Measurements from ENCODE around the gene TUBGCP5. TPM values are rescaled to one million over a fixed set of nuclear protein-coding genes. Genes with fewer than 3 reads are reported as not detected.

TUBGCP5 gene
- total RNA-seq, 1 donor from 2014 or later: 26.2 TPM

DNA sequence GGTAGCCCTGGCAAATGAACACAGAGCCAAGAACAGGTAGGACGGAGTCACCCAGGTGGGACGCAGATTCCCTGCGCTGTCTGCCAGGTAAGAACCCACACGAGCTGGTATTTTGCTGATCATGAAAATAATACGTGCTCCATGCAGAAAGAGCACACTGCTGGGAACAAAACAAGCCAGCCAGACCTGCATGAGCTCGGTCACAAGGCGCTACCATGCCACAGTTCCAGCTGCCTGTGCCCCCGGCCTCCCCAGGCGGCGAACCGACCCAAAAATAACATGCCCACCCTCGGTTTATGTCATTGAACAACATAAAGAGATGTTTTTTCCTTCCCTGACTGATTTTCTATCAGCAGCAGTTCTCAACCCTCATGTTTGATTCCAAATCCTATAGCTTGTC, 85.0 kb downstream of the TUBGCP5 start:
- ATAC-seq (ENCODE audit: low read depth) (no peak), DNase-seq (no peak)
- TF ChIP-seq, protein P1, sequence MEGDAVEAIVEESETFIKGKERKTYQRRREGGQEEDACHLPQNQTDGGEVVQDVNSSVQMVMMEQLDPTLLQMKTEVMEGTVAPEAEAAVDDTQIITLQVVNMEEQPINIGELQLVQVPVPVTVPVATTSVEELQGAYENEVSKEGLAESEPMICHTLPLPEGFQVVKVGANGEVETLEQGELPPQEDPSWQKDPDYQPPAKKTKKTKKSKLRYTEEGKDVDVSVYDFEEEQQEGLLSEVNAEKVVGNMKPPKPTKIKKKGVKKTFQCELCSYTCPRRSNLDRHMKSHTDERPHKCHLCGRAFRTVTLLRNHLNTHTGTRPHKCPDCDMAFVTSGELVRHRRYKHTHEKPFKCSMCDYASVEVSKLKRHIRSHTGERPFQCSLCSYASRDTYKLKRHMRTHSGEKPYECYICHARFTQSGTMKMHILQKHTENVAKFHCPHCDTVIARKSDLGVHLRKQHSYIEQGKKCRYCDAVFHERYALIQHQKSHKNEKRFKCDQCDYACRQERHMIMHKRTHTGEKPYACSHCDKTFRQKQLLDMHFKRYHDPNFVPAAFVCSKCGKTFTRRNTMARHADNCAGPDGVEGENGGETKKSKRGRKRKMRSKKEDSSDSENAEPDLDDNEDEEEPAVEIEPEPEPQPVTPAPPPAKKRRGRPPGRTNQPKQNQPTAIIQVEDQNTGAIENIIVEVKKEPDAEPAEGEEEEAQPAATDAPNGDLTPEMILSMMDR (IDR thresholded peaks at IDR 0.05): no peak
- H3K27ac Mint-ChIP-seq: no peak overlapping the region
- POLR2A ChIA-PET: no interaction called here
- H3K4me1 Mint-ChIP-seq: peaks cover 8% of the 10 kb centered on the region
- H3K9me3 Mint-ChIP-seq: no peaks in the 10 kb centered on the region
- intact Hi-C loops (cut with micrococcal nuclease): no loop called here
- H3K27me3 Mint-ChIP-seq: no peaks in the 10 kb centered on the region
- H3K4me3 Mint-ChIP-seq: no peak overlapping the region
- H3K36me3 Mint-ChIP-seq (ENCODE audit: low read depth): no peaks in the 10 kb centered on the region
- CTCF ChIA-PET: no interaction called here

DNA sequence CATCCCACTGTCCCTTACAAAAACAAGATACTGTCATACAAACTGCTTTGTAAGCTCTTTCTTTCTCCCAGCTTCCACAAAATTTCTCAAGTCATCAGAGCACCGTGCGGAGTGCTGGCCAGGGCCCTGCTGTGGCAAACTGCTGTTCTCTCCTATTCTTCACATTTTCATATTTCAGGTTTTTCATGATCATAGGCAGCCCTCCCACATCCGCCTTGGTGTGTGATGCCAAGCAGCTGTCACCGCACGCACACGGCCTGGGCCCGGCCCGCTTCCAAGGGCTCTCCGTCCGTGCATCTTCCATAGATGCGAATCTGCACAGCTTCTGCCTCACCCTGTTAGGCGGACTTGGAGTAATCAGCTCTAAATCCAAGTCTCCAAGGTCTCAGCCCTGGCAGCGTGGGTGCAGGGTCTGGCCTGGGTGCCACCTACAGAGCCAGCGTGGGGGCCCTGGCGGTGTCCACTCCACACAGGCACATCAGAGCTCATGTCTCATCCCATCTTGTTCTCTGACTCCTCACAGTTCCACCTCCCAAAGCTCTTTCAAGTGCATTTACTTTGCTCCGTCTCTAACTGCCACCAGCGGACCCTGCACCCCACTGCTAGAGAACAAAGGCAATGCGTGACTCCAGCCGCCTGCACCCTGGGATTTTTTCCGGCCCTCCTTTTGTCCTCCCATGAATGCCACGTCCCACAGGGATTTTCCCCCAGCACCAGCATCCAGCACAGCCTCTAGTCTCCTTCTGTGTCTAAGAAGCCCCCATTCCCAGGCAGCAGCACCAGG, 86.4 kb downstream of the TUBGCP5 start:
- ATAC-seq (ENCODE audit: low read depth) (no peak), DNase-seq (no peak)
- H3K27ac Mint-ChIP-seq: no peak overlapping the region
- ChIA-PET CTCF (no interaction called here), POLR2A (interaction anchor here (0.6 kb wide), 1 partner anchor 14 kb away, joined by 3 read pairs; no protein-coding TSS in a partner anchor)
- no peaks in the 10 kb centered on the region for H3K36me3 Mint-ChIP-seq (ENCODE audit: low read depth)
- TF ChIP-seq, protein P1 (IDR thresholded peaks at IDR 0.05): no peak
- intact Hi-C loops (cut with micrococcal nuclease): no loop called here
- peaks cover 9% of the 10 kb centered on the region for H3K4me1 Mint-ChIP-seq
- no peaks in the 10 kb centered on the region for H3K9me3 Mint-ChIP-seq
- no peak overlapping the region for H3K4me3 Mint-ChIP-seq
- peaks cover 2% of the 10 kb centered on the region for H3K27me3 Mint-ChIP-seq

DNA sequence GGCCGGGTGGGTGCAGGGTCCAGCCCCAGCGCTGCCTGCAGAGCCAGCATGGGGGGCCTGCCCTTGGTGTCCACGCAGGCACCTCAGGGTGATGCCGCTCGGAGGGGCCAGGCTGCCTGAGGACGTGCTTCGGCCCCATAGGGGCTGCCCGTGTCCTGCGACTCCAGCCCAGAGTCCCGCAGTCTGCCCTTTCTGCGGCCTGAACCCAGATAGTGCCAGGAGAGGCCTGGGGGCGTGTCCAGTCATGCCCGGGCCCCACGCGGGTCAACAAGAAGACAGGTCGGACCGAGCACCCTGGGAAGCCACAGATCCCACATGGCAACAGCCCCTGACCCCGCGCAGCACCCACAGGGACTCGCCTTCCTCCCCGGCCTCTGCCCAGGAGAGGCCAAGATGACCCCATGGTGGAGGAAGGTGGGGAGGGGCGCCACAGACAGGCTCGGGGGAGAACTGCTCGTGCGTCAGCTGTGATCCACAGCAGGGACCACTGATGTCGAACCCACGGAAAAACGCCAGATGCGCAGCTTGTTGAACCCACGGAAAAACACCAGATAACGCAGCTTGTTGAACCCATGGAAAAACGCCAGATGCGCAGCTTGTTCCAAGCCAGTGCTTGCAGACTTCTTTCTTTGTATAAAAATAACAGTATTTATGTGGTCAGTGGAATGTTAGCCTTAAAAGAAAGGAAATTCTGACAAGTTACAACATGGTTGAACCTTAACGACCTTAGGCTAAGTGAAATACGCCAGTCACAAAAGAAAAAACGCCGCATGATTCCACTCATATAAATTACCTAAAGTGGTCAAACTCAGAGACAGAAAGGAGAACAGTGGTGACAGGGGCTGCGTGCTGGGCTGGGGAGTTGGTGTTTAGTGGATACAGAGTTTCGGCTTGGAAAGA, 87.7 kb downstream of the TUBGCP5 start:
- Mint-ChIP-seq H3K27ac (no peak overlapping the region), H3K4me3 (no peak overlapping the region), H3K36me3 (ENCODE audit: low read depth) (no peaks in the 10 kb centered on the region), H3K27me3 (peaks cover 10% of the 10 kb centered on the region), H3K9me3 (no peaks in the 10 kb centered on the region), H3K4me1 (peaks cover 9% of the 10 kb centered on the region)
- ChIA-PET CTCF (no interaction called here), POLR2A (no interaction called here)
- intact Hi-C loops (cut with micrococcal nuclease): no loop called here
- DNase-seq (no peak), ATAC-seq (ENCODE audit: low read depth) (no peak)
- TF ChIP-seq, protein P1 (IDR thresholded peaks at IDR 0.05): no peak

DNA sequence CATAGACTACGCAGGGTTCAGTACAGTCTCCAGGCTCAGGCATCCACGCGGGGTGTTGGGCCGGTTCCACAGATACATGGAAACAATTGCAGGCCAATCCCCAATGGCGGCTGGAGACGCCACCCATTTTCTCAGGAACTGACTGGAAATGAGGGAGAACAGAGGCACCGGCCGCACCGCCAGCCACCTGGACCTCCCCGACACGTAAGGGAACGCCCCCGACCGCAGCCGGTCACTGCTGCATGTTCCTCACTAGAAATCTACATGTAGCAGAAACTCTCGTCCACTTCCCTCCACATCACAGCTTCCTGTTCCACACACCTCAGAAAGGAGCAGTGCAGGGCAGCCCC, 88.4 kb downstream of the TUBGCP5 start:
- TF ChIP-seq, protein P1 (IDR thresholded peaks at IDR 0.05): no peak
- intact Hi-C loops (cut with micrococcal nuclease): no loop called here
- Mint-ChIP-seq H3K9me3 (no peaks in the 10 kb centered on the region), H3K27ac (no peak overlapping the region), H3K4me1 (peaks cover 9% of the 10 kb centered on the region), H3K27me3 (peaks cover 10% of the 10 kb centered on the region), H3K4me3 (no peak overlapping the region), H3K36me3 (ENCODE audit: low read depth) (no peaks in the 10 kb centered on the region)
- POLR2A ChIA-PET: no interaction called here
- CTCF ChIA-PET: no interaction called here
- ATAC-seq (ENCODE audit: low read depth) (no peak), DNase-seq (no peak)

DNA sequence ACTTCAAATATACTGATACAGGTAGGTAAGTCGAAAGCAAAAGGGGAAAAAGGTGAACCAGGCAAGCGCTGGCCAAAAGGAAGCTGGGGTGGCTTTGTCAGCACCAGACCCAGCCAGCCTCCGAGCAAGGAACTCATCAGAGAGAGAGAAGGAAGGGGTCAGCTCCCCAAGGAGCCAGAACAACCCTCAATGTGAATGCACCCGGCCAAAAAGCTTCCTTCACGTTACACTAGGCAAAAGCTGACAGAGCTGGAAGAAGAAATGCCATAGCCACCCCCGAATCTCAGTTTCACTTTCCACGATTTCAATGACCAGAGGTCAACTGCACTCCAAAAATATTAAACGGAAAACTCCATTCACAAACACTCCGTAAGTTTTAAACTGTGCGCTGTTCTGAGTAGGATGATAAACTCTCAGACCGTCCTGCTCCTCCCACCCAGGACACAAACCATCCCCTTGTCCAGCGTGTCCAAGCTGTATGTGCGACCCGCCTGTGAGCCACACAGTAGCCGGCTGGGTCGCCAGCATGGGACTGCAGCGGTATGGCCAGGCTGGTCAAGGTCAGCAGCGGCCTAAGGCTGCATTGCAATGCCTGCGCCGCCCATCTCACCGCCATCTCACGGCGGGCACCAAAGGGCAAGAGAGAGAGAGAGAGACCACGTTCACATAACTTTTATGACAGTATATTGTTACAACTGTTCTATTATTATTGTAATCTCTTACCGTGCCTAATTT, 88.9 kb downstream of the TUBGCP5 start:
- H3K36me3 Mint-ChIP-seq (ENCODE audit: low read depth): no peaks in the 10 kb centered on the region
- ATAC-seq (ENCODE audit: low read depth): no peak
- POLR2A ChIA-PET: no interaction called here
- peaks cover 9% of the 10 kb centered on the region for H3K4me1 Mint-ChIP-seq
- TF ChIP-seq, protein P1 (IDR thresholded peaks at IDR 0.05): no peak
- H3K27me3 Mint-ChIP-seq: peaks cover 10% of the 10 kb centered on the region
- H3K4me3 Mint-ChIP-seq: no peak overlapping the region
- H3K9me3 Mint-ChIP-seq: no peaks in the 10 kb centered on the region
- intact Hi-C loops (cut with micrococcal nuclease): no loop called here
- H3K27ac Mint-ChIP-seq: no peak overlapping the region
- DNase-seq: no peak
- CTCF ChIA-PET: no interaction called here

All from activated B cell treated with CpG ODN at 0.5 μM for 24 hours (primary cell).